HG03159 (cell line): ENCODE data around the gene KLHL25.
"Not testable (repeated sequence)": the region's sequence is repeated elsewhere in the genome, so short reads cannot be mapped to it uniquely, and the experiment has no call there.

Source experiments
- ATAC-seq: cut with Tn5 transposase; IDR thresholded peaks from one replicate; pipeline ENCODE4 v1.9.1; 2021; ENCODE audit warnings: mild to moderate bottlenecking, moderate library complexity; ENCODE audit not compliant: unreplicated experiment

The KLHL25 gene

GRCh38 chr15:85794598-85795336, at the start of gene KLHL25:
KLHL25 (minus strand) TSS chr15:85794925; CDS start chr15:85769810, 25,115 bp downstream.
- ATAC-seq: peak; percentile 98

- no peak for ATAC-seq
Observed at GRCh38 chr15:85840802-85841152, 46.1 kb upstream of the KLHL25 start.

GRCh38 chr15:85840079-85840801, 45.5 kb upstream of the KLHL25 start:
- ATAC-seq: peak; percentile 96

- no peak for ATAC-seq
Observed at GRCh38 chr15:85839643-85840042, 44.9 kb upstream of the KLHL25 start.

- ATAC-seq: no peak
Observed at GRCh38 chr15:85838655-85839054, 43.9 kb upstream of the KLHL25 start.

GRCh38 chr15:85837881-85838280, 43.2 kb upstream of the KLHL25 start:
- ATAC-seq: no peak

GRCh38 chr15:85837011-85837433, 42.3 kb upstream of the KLHL25 start:
- no peak for ATAC-seq

- ATAC-seq: no peak
Observed at GRCh38 chr15:85834651-85835050, 39.9 kb upstream of the KLHL25 start.

- ATAC-seq: no peak
Observed at GRCh38 chr15:85832394-85832793, 37.7 kb upstream of the KLHL25 start.

GRCh38 chr15:85831415-85832113, 36.8 kb upstream of the KLHL25 start:
- ATAC-seq: no peak

- not testable (repeated sequence) for ATAC-seq
Observed at GRCh38 chr15:85829754-85830153, 35.0 kb upstream of the KLHL25 start.

GRCh38 chr15:85828874-85829273, 34.1 kb upstream of the KLHL25 start:
- no peak for ATAC-seq

- no peak for ATAC-seq
Observed at GRCh38 chr15:85828126-85828525, 33.4 kb upstream of the KLHL25 start.

- no peak for ATAC-seq
Observed at GRCh38 chr15:85826756-85827515, 32.2 kb upstream of the KLHL25 start.

GRCh38 chr15:85825719-85826118, 31.0 kb upstream of the KLHL25 start:
- no peak for ATAC-seq

- no peak for ATAC-seq
Observed at GRCh38 chr15:85825118-85825517, 30.4 kb upstream of the KLHL25 start.

- no peak for ATAC-seq
Observed at GRCh38 chr15:85821545-85821944, 26.8 kb upstream of the KLHL25 start.

GRCh38 chr15:85819938-85820337, 25.2 kb upstream of the KLHL25 start:
- ATAC-seq: no peak

GRCh38 chr15:85813234-85813633, 18.5 kb upstream of the KLHL25 start:
- no peak for ATAC-seq

- ATAC-seq: no peak
Observed at GRCh38 chr15:85810075-85810474, 15.3 kb upstream of the KLHL25 start.

GRCh38 chr15:85805420-85805819, 10.7 kb upstream of the KLHL25 start:
- ATAC-seq: no peak
